GM19193 (cell line): ENCODE results near the gene ELOVL1.
A peak's percentile ranks its signal among the peaks of the same experiment; 100 is the strongest.

ENCODE experiments used
- POLR2A ChIP-seq: IDR thresholded peaks from 4 replicates; pipeline ENCODE4 v1.6.1; 2011; ENCODE audit not compliant: insufficient read depth, insufficient read length; ENCODE audit errors: extremely low read depth

The ELOVL1 gene

GRCh38 chr1:43363935-43364525 is 3.8 kb downstream of the ELOVL1 start:
- no peak for TF ChIP-seq POLR2A

- no peak for TF ChIP-seq POLR2A
Measured at GRCh38 chr1:43363283-43363934, 4.4 kb downstream of the ELOVL1 start.

- no peak for TF ChIP-seq POLR2A
Measured at GRCh38 chr1:43360616-43361015, 7.2 kb downstream of the ELOVL1 start.

GRCh38 chr1:43359696-43360095 is 8.1 kb downstream of the ELOVL1 start:
- TF ChIP-seq POLR2A, result no peak

- TF ChIP-seq POLR2A, result peak; percentile 72
Measured at GRCh38 chr1:43358746-43359693, 8.8 kb downstream of the ELOVL1 start, which contains the start of gene CDC20. TSS of gene CDC20 (plus strand) at chr1:43358981. CDS start at chr1:43359216, 235 bp downstream.

- peak; percentile 72 for TF ChIP-seq POLR2A
Measured at GRCh38 chr1:43358121-43358745, 9.6 kb downstream of the ELOVL1 start.

- TF ChIP-seq POLR2A, result no peak
Measured at GRCh38 chr1:43357251-43357650, 10.6 kb downstream of the ELOVL1 start.

GRCh38 chr1:43354936-43355335 is 12.9 kb downstream of the ELOVL1 start:
- TF ChIP-seq POLR2A, result no peak

GRCh38 chr1:43354471-43354870 is 13.3 kb downstream of the ELOVL1 start:
- no peak for TF ChIP-seq POLR2A

GRCh38 chr1:43352881-43353280 is 14.9 kb downstream of the ELOVL1 start:
- TF ChIP-seq POLR2A, result no peak

GRCh38 chr1:43352351-43352705 is 15.5 kb downstream of the ELOVL1 start:
- TF ChIP-seq POLR2A, result no peak

GRCh38 chr1:43351421-43352350 is 16.1 kb downstream of the ELOVL1 start:
- TF ChIP-seq POLR2A, result no peak

- TF ChIP-seq POLR2A, result no peak
Measured at GRCh38 chr1:43350976-43351375, 16.8 kb downstream of the ELOVL1 start.
